ENCODE data around the gene DPP6.

The DPP6 gene

DNA sequence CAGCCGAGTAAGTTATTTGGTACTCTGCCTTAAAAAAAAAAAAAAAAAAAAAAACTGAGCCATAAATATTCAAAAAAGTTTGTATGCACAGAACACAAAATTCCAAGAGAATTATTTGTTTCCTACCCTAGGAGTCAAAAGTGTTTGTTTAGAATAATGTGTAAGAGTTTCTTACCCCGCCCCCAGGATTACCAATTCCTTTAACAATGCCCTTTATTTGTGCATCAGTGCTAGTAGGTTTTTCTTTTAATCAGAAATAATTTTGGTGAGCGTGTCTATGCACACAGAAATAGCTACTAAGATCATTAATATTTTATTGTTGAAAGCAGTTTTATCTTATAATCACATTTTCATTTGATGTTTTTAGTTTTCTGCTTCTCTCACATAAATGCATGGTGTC, 374.6 kb downstream of the DPP6 start:
- no peak for DNase-seq

DNA sequence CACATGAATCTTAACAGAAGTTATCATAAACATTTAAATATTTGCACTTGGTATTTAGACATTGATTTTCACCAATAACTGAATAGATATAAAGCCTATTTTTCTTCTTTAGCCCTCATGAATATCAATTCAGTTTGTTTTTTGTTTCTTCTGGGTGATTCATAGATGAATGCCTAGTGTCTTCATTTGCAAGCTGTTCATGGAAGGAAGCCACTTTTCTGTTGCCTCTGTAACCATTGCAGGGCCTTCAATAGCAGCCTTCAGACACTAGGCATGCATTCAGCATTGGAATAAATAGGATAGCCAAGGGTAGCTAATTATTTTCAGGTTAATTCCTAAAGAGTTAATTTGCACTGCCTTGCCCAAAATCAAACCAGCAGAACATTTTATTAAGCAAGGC, 375.3 kb downstream of the DPP6 start:
- no peak for DNase-seq

DNA sequence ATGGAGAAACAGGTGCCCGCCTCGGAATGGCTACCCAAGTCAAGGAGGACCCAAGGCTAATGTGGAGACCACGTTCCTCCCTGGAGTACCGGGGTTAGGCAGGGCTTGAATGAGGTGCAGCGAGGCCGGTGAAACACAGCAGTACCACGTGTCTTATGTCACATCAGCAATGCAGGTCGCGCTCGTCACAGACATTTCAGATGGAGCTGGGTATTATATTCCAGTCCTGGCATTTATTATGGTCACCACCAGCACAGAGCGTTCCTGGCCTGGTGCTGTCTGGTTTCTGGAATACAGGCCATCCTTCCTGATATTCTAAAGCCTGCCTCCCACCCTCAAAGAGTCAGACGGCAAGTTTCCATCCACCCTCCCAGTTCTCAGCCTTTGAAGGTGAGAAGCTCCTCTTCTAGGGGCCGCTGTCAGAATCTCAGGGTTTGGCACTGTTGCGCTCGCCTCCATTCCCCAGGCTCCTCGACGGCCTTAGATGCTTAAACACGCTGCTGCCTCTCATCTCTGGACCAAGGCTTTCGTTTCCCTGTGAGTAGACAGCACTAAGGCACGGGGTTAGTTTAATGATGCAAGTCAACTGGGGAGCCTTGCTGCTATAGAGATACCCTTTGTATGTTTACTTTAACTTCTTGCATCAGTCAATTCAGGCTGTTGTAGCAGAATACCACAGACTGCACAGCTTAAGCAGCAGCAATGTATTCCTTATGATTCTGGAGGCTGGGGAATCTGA, 377.6 kb downstream of the DPP6 start:
- no peak for DNase-seq

DNA sequence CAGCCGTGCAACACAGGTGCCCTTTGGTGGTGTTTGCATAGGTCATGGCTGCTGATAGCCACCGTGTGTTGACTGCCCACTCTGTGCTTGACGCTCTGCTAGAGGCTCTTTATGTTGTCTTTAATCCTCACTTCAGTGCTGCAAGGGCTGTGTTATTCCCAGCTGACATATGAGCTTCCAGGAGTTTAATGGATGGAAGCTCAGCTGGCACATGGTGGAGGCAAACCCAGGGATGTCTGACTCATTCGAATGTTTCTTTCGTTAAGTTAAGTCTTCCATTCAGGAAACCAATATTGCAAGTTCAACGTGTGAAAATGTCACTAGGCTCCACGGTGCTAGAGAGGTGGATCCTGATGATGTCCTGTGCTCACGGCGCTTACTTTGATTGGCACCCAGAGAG, 378.4 kb downstream of the DPP6 start:
- no peak for DNase-seq

DNA sequence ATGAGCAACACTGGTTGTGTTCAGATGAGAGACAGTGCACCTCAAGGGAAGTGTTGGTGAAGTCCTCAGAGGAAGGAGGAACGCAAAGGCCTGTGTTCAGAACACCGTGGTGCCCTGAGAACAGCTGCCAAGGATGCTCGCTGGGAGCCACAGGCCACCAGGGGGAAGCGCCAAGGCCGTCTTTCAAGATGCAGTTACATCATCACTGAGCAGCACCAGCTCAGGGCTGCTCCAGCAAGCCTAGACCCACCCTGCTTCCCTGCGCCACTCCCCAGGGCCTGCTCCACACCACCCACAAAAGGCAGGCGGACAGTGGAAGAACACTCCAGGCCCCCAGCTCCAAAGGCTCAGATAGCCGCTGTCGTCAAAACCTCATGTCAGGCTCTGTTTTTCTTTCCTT, 378.8 kb downstream of the DPP6 start:
- DNase-seq = no peak

DNA sequence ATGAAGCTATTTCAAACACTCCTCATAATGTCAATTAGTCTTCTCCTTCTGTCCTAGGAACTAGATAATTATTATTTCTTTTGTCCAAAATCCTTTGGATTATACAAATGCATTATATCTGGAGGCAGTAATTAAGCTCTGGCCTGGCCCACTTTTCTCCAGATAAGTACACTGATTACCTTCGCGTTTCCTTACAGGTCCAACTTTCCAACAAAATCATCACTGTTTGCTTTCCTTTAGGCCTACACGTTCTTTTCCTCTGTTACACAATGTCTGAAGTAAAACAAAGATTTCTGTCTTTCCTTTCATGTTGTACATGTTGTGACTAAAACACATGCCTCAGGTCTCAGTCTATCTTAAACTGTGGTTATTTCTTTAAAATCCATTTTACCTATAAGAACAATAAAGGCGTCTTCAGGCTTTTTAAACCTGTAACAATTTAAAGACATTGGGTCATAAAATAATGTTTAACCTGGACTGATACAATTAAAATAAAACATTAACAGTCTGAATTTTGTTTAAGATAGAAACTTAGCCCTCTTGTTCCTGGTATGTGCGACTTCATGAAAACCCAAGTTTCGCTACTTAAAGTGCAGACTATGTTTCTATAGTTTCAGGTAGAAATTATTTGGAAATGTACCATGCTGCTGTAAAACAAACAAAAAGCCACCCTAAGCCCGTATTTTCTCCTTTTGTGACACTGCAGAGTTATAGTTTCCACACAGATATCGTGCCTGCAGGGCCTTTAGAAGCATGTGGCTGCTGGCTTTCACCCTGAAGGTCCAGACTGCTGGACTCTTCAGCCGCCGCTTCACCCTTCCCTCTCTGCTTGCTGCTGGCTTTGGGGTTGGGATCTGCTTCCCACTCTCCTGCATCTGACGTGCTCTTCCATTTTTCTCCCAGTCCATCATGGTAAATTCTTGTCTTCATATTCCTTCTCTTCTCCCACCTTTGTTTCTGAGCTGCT, 381.7 kb downstream of the DPP6 start:
- DNase-seq = no peak

DNA sequence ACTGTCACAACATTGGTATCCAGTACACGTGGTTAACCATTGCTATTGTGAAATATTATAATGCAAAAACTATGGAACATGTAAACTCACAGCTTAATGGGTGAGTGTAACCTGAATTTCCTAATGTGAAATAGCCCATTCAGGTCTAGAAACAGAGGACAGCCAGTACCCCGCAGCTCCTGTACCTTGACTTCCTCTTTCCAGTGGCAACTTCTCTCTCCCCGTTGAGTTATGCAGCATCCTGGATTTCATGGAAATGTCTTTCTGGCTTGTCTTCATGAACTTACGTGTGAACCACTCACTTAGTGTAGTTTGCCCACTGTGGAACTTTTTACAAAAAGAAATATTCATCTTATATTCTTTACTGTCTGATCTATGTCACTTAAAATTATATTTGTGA, 384.4 kb downstream of the DPP6 start:
- no peak for DNase-seq

DNA sequence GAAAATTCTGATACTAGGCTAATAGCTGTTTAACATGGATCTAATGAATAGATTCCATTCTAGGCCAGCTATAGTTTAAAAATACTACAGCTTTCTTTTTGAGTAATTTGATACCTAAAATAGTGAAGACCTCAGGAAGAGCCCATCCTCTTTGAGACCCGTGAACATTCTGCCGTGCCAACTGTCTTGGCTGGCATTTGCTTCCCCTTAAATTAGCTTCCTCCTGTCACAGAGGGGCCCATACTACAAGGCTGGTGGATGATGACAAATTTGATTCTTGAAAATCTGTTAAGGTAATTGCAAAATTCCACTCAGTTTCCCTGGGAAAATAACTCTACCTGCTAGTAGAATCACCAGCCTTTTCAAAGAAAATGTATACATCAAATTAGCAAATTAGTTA, 385.0 kb downstream of the DPP6 start:
- no peak for DNase-seq

DNA sequence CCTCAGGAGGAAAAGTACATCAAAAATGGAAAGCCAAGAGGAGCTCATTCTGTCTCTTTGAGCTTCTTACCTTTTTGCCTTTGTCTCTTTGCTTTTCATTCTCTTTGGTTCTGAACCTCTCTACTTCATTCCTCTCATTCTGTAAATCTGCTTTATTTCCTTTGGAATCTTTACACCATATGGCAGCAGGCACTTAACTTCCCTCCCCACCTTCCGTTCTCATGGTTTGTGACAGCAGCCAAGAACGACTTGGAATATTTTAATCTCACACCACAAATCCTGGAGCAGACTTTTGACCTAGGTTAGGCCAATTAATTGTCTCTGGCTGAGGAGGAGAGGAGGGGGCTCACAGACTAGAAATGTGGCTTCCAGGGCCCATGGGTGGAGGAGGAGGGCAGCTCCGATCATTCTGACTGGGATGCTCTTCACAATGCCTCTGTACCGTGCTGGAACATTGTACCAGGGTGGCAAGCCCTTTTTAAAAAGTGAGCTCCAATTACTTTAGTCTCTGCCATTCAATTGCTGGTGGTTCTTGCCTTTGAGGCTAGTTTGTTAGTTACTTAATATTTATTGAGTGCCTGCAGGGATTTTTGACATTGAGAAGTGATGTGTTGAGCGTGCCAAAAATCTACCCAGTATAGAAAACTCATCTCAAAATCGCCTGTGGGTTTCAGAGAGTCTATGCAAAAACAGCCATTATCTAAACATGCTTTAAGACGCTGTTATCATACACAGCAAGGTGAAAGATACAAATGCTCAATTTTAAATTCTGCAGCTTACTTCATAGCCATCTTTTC, 386.6 kb downstream of the DPP6 start:
- no peak for DNase-seq

DNA sequence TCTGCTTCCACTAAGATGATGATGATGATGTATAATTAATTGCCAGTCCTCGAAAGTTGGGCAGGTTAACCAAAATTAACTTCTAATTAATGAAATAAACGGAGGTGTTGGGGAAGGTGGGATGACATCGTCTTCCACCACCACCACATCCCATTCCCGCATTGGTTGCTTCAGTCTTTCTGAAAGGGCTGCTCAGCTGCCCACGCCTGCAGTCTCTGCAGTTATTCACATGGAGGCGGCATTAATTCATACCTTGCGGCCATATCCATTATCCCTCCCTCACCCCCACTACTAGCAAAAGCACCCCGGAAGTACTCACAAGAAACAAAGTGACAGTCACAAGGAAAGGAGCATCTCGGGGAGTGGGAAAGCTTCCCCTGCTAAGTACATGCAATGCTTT, 387.9 kb downstream of the DPP6 start:
- no peak for DNase-seq

DNA sequence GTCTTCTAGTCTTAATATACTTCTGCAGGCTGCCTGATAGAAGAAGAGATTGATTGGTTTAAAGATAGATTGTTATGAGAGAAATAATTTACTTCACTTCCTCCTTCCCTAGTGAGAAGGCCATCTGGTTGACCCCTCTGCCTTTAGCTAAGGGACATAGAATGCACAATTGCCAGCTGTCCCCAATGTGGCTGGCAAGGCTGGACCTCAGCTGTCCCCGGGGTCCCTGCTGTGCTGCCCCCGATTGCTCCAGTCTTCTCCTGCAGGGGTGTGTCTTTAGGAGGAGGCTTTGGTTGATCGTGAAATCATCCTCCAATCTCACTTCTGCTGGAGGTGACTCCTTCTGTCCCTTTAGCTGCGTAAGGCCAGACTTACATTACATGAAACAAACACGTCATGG, 388.5 kb downstream of the DPP6 start:
- DNase-seq = peak; percentile 71

DNA sequence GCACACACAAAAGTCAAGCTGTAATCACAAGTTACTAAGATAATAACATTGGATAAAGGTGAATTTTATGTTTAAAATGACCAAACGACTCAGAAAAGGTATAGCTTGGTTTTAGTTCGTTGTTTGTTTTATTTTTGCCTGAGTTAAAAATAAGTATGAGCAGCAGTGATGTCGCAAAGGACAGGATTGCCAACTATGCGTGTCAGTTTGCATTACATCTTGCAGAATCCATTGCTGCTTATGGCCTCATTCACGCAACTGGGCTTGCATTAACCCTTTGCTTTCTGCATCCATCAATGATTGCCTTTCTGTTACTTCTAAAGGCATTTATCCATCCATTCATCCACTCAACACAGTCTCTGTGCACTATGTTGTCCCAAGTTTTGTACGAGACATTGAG, 389.6 kb downstream of the DPP6 start:
- peak; percentile 84 for DNase-seq

DNA sequence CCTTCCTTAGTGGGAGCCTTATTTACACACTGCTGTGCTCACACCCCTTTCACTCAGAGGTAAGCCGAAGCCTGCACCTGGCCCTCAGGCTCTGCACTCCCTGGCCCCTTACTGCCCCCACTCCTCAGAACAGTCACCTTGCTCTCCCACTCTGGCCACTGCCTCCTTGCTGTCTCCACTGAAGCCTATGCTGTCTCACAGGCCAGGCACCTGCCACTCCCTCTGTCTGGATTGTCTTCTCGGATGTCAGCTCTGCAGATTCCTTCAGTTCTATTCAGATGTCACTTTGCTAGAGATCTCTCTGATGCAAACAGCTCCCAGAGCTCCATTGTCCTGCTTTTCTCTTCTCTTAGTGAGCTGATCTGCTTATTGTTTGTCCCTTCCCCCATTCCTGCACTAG, 390.7 kb downstream of the DPP6 start:
- peak; percentile 45 for DNase-seq

DNA sequence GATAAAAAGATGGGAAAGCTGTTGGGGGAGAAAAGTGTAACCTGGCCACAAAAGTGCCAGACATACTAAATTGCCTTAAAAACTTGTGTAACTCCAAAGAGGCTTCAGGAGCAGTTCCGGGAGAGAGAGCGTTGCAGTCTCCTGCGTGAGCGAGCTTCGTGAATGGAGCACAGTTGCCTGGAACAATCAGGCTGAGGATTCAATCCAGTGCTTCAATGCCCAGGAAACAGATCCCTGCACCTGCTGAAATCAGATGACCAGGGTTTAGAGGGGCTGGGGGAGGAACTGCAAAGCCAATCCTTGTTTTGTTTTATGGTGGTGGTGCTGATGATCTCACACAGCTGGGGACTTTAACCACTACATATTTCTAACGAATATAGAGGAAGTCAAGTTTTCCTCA, 398.3 kb downstream of the DPP6 start:
- DNase-seq = peak; percentile 13

DNA sequence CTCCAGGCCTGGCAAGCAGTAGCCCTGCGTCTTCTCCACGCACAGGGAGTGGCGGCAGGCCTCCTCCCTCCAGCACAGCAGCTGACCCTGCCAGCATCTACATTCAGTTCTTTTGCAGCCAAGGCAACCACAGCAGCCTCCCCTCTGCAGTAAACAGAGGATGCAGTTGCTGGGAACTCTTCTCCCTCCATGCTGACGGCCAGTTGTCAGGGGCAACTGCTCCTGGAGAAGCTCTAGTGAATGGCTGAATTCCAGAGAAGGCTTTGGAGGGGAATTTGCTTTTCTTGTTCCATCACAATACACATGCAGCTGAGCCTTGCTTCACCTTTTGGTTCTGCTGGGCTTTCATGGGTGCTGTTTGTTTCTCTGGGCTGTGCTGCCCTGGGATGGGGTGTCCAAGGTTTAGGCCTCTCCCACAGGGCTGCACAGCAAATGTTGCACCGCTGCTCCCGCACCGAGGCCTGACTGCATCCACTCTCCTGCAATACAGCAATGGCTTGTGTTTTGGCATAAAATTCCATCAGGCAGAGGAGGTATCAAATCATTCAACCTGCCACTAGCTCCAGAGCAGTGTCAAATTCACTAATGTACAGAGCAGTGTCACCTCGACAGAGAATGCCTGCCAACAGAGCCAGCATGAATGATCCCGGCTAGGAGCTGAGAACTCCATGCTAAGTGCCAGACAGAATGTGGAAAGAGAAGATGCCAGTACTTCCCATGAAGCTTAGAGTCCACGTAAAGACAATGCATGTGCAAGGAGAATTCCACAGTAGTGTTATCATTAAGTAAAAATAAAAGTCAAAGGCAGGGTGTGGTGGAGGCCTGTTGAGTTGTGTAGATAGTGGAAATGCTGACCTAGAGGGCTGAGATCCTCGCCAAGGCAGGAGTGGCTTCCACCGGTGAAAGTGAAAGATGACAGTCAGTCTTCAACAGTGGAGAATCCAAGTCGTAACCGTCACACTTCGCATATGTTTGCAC, 399.6 kb downstream of the DPP6 start:
- DNase-seq = peak; percentile 65

DNA sequence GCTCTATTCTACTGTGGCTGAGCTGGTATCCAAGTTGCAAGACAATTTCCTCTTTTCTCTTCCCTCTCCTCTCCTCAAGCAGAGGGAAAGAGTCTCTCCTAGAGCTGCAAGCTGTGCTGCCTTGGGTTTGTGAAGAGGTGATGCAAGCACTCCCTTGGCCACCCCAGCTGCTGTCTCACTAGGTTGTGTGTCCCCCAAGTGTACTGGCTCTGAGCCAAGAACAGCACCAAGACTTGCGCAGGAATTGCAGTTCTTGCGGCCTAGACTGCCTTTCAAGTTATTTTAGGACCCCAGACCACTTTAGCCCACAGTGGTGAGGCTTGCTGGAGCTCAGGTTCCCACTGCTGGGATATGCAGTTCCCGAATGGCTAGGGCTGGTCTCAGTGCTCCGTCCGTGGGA, 411.6 kb downstream of the DPP6 start:
- DNase-seq = no peak

DNA sequence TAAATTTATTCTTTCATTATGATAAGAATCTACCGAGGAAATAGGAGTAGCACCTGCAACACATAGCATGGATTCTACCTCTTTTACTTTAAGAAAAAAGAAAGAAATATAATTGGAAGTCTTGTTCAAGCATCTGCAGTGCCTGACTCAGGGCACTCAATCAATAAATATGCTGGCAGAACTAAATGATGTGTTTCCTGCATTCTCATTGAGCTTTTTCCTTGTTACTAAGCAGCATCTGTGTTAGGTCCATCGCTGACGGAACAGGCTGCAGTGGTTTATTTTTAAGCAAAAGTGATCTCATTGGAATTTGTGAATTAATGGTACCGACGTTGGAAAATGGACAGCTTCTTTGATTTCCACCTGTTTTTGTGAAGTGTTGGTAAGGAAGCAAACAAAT, 417.5 kb downstream of the DPP6 start:
- no peak for DNase-seq

DNA sequence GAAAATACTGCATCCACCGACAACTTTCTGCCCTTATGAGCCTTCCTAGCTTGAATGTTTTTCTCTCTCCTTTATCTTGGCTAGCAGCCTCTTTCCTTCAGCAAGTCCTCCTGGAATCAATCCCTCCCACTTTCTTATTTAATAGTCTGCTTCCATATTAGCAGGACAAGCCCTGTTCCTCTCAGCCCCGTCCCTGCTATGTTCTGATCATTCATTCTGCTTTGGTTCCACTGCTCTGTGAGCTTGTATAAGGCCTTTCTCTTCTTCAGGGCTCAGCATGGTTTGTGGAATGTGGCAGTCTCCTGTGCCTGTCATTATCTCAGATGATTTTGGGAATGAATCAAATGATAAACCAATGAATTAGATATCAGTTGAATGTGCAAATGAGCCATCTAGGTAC, 420.1 kb downstream of the DPP6 start:
- DNase-seq = no peak

DNA sequence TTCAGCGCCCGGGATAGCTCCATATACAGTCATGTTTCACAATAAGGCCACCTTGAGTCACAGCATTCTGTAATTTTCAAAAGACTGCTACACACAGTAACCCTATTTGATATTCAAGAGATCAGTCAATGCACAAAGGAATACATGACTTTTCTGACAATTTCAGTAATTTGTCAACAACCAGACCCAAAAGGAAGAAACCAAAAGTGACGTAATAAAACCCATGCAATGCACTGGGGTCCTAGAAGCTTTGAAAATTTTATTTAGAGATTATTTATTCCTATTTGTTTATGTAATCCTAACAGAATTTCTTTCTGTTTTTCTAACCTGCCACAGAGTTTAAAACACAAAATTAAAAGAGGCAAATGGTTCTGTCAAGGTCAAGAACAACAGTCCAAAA, 421.2 kb downstream of the DPP6 start:
- DNase-seq = no peak

DNA sequence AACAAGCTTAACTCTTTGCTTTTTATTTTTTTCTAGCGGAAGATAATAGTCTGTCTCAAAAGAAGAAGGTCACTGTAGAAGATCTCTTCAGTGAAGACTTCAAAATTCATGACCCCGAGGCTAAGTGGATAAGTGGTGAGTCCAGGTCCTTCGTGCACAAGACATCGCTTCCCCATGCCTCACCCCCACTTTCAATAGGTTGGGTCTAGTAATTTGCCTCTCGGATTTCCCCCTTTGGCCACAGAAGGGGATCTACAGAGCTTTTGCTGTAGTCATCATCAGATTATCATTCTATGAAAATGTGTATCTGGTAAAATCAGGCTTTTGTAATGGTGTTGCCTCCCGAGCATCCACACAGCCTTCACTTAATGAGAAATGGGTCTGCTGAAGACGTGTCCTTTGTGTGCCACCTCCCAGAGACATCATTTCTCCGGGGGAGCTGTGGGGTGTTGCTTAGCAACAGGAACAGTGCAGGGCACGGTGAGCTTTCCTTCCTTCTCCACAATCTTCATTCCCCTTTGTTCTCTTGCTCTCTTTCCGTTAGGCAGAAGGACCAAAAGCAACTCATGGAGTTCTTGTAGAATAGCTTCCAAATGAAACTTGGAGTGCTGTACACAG, 422.8 kb downstream of the DPP6 start:
- DNase-seq = peak; percentile 67

DNA sequence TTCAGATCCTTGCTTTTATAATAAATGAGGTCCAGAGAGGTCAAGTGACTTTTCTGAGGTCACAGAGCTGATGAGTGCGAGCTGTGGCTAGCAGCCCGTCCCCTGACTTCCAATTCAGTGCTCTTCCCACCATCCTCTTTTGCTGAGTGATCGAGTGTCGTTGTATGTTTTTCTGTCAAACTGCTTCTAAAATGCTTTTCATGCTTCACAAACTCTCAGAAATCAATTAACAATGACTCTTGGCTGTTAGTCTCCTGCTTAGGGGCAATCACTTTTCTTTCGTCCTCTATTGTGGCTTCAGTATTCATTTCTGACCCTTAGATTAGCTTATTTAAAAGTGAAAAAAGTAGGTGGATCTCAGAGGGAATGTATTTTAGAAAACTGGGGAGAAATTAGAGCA, 423.7 kb downstream of the DPP6 start:
- peak; percentile 72 for DNase-seq

DNA sequence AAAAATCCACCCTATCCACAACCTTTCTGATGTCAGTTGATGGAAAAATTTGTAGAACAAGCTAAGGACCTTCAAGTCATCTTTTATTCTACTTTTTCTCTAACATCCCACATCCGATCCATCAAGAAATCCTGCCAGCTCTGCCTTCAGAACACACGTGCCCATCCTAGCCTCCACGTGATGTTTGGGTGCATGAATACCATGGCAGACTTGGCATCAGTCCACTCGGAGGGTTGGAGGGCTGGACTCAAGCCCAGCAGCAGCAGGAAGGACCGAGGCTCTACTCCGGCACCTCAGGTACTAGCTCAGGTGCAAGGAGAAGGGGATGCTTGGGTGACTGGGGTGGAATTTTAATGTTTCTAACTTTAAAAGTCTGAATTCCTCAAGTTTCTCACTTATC, 428.6 kb downstream of the DPP6 start:
- no peak for DNase-seq
